ENCODE data around the gene ZNF366.

The ZNF366 gene

DNA sequence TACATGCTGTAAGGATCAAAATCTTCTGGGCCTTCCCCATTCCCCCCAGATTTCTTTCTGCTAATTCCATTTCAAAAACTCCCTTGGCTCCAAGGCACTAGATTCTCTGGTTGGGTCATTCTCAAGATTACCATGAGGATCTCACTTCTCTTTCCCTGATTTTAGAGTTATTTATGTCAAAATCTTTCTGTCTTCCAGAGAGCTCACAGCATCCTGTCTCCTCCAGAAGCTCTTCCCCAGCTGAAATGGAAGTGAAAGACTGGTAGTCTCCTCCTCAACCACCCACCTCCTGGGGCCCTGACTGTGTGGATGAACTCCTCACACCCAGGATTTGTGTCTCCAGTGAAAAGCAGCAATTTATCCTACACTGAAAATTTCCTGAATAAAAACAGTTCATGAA, 11.9 kb upstream of the ZNF366 start:
- TF ChIP-seq, protein P1, sequence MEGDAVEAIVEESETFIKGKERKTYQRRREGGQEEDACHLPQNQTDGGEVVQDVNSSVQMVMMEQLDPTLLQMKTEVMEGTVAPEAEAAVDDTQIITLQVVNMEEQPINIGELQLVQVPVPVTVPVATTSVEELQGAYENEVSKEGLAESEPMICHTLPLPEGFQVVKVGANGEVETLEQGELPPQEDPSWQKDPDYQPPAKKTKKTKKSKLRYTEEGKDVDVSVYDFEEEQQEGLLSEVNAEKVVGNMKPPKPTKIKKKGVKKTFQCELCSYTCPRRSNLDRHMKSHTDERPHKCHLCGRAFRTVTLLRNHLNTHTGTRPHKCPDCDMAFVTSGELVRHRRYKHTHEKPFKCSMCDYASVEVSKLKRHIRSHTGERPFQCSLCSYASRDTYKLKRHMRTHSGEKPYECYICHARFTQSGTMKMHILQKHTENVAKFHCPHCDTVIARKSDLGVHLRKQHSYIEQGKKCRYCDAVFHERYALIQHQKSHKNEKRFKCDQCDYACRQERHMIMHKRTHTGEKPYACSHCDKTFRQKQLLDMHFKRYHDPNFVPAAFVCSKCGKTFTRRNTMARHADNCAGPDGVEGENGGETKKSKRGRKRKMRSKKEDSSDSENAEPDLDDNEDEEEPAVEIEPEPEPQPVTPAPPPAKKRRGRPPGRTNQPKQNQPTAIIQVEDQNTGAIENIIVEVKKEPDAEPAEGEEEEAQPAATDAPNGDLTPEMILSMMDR (IDR thresholded peaks at IDR 0.05): no peak

DNA sequence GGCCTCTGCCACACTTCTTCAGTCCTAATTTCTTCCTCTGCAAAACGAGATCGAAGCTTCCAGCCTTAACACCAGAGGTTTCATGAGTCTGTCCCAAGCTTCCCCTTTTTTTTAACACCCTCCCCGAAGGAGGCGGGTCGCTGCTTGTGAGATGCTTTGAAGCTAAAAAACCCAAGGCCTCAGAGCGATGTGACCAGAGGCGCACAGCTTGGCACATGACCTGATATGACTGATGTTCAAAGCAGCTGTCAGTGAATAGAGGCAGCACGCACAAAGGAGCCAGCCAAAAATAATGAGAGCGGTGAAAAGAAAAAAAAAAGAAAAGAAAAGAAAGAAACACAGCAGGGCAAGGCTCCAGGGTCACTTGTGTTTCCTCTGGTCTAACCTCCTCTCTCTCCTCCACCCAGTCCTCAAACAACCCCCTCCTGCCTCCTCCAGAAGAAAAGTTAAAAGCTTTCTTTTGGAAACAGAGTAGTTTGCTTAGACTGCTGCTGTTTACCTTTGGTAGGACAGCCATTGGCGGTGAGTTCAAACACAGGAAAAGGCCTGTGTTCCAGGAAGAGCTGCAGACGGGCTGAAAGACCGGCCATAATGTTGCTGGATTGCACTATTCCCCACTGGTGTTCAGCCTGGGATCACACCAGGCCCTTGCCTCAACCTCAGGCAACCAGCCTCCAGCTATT, 10.9 kb upstream of the ZNF366 start:
- TF ChIP-seq, protein P1 (IDR thresholded peaks at IDR 0.05): no peak

DNA sequence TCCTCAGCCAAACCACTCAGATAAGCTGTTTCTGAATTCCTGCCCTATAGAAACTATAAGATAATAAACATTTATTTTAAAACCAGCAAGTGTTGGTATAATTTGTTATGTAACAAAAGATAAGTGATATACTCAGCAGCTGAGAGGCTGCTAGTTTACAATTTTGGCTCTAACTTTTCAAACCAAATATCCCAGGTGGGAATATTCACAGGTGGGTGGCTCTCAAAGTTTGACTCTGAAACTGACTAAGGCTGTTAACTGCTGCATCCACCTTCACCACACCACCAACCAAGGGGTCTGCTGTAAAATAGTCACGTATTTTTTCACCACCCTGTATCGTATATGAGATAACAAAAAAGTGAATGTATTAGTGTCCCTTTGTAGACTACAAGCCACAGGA, 9.7 kb upstream of the ZNF366 start:
- TF ChIP-seq, protein P1 (IDR thresholded peaks at IDR 0.05): no peak

DNA sequence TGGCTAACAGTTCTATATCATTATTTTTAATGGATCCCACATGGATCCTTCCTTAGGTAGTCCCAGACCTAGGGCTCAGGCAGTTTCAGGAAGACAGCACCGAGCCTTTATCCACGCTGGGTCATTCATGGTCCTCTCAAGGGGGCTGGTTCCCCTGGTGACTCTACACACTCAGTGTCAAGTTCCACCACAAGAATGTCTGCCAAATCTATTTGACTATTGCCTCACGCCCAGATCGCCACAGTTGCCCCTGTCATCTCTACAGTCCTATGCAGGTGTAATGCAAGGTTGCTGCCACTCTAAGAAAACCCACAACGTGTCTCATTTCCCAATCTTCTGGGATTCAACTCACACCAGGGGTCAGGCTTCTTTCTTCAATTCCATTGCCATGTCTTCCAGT, 8.0 kb upstream of the ZNF366 start:
- TF ChIP-seq, protein P1 (IDR thresholded peaks at IDR 0.05): no peak

DNA sequence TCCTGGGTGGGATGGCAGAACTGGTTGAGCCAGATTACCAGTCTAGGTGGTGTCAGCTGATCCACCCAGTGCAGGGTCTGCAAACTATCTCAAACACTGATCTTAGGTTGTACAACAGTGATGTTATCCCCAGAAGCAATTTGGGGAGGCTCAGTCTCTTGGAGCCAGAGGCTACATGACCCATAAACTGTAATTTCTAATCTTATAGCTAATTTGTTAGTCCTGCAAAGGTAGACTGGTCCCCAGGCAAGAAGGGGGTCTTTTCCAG, 5.3 kb upstream of the ZNF366 start:
- TF ChIP-seq, protein P1 (IDR thresholded peaks at IDR 0.05): no peak

DNA sequence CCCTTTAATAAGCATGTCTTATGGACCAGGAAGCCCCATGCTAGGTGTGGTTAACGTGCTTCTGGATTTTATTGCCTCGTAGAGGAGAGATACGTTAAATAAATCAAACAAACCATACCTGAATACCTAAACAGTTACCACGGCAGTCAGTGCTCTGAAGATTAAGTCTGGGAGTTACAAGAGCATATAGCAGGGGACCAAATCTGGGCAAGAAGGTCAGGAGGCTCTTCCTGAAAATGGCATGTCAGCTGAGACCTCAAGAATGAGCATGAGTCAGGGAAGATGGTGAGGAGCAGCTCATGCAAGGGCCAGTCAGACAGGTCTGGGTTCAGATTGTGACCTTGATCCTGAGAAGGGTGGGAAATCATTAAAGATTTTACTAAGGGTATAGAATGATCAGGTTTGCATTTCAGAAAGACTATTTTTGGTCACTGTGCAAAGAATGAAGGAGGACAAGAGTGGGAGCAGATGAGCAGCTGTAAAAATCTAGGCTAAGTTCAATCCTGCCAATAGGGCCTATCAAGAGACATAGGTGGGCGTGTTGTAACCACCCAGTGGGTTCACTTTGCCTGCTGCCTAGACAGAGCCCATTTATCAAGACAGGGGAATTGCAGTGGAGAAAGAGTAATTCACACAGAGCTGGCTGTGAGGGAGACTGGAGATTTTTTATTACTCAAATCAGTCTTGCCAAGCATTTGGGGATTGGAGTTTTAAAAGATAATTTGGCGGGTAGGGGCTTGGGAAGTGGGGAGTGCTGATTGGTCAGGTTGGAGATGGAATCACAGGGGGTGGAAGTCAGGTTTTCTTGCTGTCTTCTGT, 4.8 kb upstream of the ZNF366 start:
- TF ChIP-seq, protein P1 (IDR thresholded peaks at IDR 0.05): no peak

DNA sequence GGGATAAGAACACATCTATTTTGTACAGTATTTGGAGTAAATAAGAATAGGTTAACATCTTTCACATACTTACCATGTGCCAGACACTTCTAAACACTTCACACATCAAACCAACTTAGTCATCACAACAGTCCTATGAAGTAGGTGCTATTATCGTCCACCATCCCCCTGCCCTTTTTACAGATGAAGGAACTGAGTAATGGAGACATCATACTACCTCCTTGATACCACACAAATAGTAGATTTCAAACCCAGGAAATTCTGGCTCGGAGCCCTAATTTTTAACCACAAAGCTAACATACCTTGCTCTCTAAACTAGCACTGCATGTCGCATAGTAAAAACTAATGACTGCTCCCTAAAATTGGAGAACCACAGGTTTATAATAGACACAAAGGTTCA, 4.2 kb upstream of the ZNF366 start:
- TF ChIP-seq, protein P1 (IDR thresholded peaks at IDR 0.05): no peak
